Tibial nerve (tissue), 4 donors: ENCODE measurements around the gene CLASP1. TPM values are rescaled to one million over a fixed set of nuclear protein-coding genes. Genes with fewer than 3 reads are reported as not detected.
"Not testable (repeated sequence)": the region's sequence is repeated elsewhere in the genome, so short reads cannot be mapped to it uniquely, and the experiment has no call there.

Source experiments
- DNase-seq, 2 donors: peaks; one replicate each; pipeline ENCODE4 v3.0.0-alpha.2; 2019; ENCODE audit warnings: low spot score in 2 of 2
- H3K27ac ChIP-seq, 4 donors: fragments of 200-600 bp; sonication (generic) in 3 of 4; one replicate each; pipeline ENCODE4 v1.5.1; 2017 to 2019; ENCODE audit warnings: mild to moderate bottlenecking in 1 of 4
- H3K27me3 ChIP-seq, 2 donors: fragments of 200-600 bp; sonication (generic) in 1 of 2; one replicate each; pipeline versions ENCODE4 v1.5.1 to v1.6.0; 2017 to 2019
- H3K36me3 ChIP-seq, 3 donors: fragments of 200-600 bp; sonication (generic); one replicate each; pipeline ENCODE4 v1.5.1; 2018 to 2019
- H3K4me1 ChIP-seq, 4 donors: fragments of 200-600 bp; sonication (generic) in 3 of 4; one replicate each; pipeline ENCODE4 v1.5.1; 2017 to 2019
- H3K4me3 ChIP-seq, 4 donors: fragments of 200-600 bp; sonication (generic) in 3 of 4; one replicate each; pipeline ENCODE4 v1.5.1; 2017 to 2019; ENCODE audit warnings: mild to moderate bottlenecking in 1 of 4, moderate library complexity in 1 of 4
- H3K9me3 ChIP-seq, 4 donors: fragments of 200-600 bp; sonication (generic) in 3 of 4; one replicate each; pipeline ENCODE4 v1.5.1; 2017 to 2019
- EP300 ChIP-seq, 2 donors: sonication (generic); formaldehyde crosslinking; IDR thresholded peaks; one replicate each; pipeline ENCODE4 v1.6.1; 2017; ENCODE audit warnings: antibody characterized with exemption in 2 of 2, mild to moderate bottlenecking in 1 of 2
- POLR2A ChIP-seq, 2 donors: fragments of 450-650 bp; IDR thresholded peaks; one replicate each; pipeline ENCODE4 v1.6.1; 2017; ENCODE audit warnings: antibody characterized with exemption in 2 of 2, mild to moderate bottlenecking in 2 of 2, moderate library complexity in 2 of 2
- WGBS, 2 donors: methylation state at CpG; one replicate each; pipeline ENCODE4 v1.1.5; 2018; 5-methylcytosine and 5-hydroxymethylcytosine counted together
- total RNA-seq, 4 donors: library from RNA; depleted of rRNA; stranded (reverse); fragments of >200 nt; gene quantifications; one replicate each; pipeline ENCODE4 v1.1.0, GENCODE V29; 2016
- TF ChIP-seq, protein P1 (sequence below), 5 experiments: fragments of 200-600 bp in 3 of 5; fragments of 450-650 bp in 2 of 5; sonication (generic) in 3 of 5; IDR thresholded peaks; one replicate each; pipeline ENCODE4 v1.5.1; 2016 to 2019; ENCODE audit warnings: antibody characterized with exemption in 5 of 5, mild to moderate bottlenecking in 3 of 5, moderate library complexity in 2 of 5

Gene CLASP1
- total RNA-seq, 4 donors from 2014 or later, result 72.8 to 164 (median 88.6) TPM

DNA sequence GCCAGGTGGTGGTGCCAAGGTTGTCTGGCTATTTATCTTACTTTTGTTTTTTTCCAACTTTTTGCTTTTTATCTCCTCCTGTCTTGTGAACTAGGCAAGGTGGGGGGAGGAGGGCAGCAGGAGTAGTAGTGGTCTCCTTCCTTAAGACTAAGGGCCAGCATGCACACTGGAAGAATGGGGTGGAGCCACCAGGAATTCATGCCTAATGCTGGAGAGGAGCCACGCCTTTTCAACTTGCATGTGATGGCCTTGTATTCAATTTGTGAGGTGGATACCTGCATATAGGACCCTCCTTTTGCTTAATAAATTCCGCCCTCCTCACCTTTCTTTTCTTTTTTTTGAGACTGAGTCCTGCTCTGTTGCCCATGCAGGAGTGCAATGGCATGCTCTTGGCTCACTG is 37.6 kb upstream of the CLASP1 start:
- TF ChIP-seq, protein P1, sequence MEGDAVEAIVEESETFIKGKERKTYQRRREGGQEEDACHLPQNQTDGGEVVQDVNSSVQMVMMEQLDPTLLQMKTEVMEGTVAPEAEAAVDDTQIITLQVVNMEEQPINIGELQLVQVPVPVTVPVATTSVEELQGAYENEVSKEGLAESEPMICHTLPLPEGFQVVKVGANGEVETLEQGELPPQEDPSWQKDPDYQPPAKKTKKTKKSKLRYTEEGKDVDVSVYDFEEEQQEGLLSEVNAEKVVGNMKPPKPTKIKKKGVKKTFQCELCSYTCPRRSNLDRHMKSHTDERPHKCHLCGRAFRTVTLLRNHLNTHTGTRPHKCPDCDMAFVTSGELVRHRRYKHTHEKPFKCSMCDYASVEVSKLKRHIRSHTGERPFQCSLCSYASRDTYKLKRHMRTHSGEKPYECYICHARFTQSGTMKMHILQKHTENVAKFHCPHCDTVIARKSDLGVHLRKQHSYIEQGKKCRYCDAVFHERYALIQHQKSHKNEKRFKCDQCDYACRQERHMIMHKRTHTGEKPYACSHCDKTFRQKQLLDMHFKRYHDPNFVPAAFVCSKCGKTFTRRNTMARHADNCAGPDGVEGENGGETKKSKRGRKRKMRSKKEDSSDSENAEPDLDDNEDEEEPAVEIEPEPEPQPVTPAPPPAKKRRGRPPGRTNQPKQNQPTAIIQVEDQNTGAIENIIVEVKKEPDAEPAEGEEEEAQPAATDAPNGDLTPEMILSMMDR (IDR thresholded peaks at IDR 0.05), result no peak
- TF ChIP-seq EP300 (IDR thresholded peaks at IDR 0.05) (no peak), POLR2A (IDR thresholded peaks at IDR 0.05) (no peak)
- H3K4me3 ChIP-seq, result no peak overlapping the region
- DNase-seq, result no peak
- whole genome bisulfite sequencing, 2 donors, result 88 to 98% methylated on average over 2 of the region's 2 CpGs
- no peak overlapping the region for H3K27ac ChIP-seq
- no peaks in the 10 kb centered on the region for H3K27me3 ChIP-seq
- H3K4me1 ChIP-seq, result peaks cover 0 to 8% (median 0%) of the 10 kb centered on the region in 4 donors
- peaks cover 0 to 21% (median 6%) of the 10 kb centered on the region in 4 donors for H3K9me3 ChIP-seq
- no peaks in the 10 kb centered on the region for H3K36me3 ChIP-seq

DNA sequence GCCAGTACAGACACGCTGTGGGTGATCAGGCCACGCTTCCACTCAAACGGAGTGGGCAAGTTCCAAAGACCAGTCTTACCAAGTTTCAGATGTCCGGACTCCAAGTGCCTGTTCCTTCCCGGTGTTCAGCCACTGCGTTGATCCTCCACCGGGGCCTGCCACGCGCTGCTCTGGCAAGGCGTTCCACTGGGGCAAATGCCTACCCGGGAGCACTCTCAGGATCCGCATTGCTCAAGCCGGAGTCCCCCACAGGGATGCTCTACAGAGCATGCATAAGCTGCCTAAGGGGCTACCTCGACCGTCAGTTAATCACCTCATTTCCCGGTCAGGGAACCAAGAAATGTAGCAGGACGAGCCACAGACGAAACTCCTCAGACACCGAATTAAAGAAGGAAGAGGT is 37.0 kb upstream of the CLASP1 start:
- Histone ChIP-seq H3K27ac (no peak overlapping the region), H3K9me3 (peaks cover 0 to 27% (median 6%) of the 10 kb centered on the region in 4 donors), H3K4me1 (peaks cover 0 to 8% (median 0%) of the 10 kb centered on the region in 4 donors), H3K36me3 (no peaks in the 10 kb centered on the region), H3K4me3 (no peak overlapping the region), H3K27me3 (no peaks in the 10 kb centered on the region)
- TF ChIP-seq EP300 (IDR thresholded peaks at IDR 0.05) (no peak), POLR2A (IDR thresholded peaks at IDR 0.05) (no peak)
- TF ChIP-seq, protein P1 (IDR thresholded peaks at IDR 0.05), result no peak
- DNase-seq, result no peak
- 85 to 87% methylated on average over 19 of the region's 19 CpGs for WGBS, 2 donors

DNA sequence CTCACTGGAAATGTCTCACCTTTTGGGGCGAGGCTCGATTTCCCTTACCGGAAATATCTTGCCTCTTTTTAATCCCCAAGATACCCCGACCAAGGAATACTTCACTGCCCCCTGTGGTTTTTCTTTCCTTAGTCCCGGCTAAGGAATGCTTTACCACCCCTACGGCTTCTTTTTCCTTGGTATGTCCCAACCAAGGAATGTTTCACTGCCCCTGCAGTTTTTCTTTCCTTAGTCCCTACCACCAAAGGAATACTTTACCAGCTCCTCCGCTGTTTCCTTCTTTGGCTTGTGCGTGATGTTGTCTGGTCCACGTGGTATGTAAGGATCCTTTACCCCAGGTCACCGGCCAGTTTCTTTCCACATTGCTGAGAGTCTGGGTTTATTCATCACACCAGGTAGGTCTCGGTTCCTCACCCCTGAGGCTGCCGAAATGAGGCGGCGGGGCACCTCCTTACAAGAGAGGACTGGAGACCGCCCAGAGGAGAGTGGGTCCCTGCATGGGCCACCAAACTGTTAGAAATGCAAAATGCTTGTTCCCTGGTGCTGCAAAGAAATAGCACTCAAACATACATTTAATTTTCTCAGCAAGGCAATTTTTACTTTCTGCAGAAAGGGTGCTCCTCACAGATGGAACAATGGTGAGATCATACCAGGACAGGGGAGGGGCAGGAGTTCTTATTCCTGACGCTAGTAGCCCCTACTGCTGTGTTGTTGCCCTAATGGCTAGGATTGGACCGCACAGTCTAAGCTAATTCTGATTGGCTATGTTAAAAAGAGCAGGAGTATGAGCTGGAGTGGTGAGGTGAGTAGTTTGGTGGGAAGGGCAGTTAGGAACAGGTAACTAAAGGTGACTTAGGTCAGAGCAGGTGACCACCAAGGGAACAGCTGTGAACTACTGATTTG is 33.4 kb upstream of the CLASP1 start:
- DNase-seq, result no peak

DNA sequence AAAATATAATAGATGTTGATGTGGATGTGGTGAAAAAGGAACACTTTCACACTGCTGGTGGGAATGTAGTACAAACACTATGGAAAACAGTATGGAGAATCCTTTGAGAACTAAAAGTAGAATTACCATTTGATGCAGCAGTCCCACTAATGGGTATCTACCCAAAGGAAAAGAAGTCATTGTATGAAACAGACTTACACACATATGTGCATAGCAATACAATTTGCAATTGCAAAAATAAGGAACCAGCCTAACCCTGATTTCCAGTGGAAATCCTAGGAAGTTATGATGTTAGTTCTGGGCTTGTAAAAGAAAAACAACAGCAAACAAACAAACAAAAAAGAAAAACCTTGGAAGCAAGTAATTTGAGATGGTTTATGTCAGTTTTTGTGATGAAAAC is 28.6 kb upstream of the CLASP1 start:
- H3K4me3 ChIP-seq, result no peak overlapping the region

More for the DNA sequence above, 33.4 kb upstream of the CLASP1 start:
- Histone ChIP-seq H3K27ac (no peak overlapping the region), H3K4me1 (no peaks in the 10 kb centered on the region), H3K4me3 (no peak overlapping the region), H3K27me3 (no peaks in the 10 kb centered on the region), H3K36me3 (no peaks in the 10 kb centered on the region), H3K9me3 (peaks cover 0 to 61% (median 8%) of the 10 kb centered on the region in 4 donors)
- TF ChIP-seq, protein P1 (IDR thresholded peaks at IDR 0.05), result no peak
- TF ChIP-seq EP300 (IDR thresholded peaks at IDR 0.05) (no peak), POLR2A (IDR thresholded peaks at IDR 0.05) (no peak)
- WGBS, 2 donors, result 94 to 96% methylated on average over 17 of the region's 17 CpGs

DNA sequence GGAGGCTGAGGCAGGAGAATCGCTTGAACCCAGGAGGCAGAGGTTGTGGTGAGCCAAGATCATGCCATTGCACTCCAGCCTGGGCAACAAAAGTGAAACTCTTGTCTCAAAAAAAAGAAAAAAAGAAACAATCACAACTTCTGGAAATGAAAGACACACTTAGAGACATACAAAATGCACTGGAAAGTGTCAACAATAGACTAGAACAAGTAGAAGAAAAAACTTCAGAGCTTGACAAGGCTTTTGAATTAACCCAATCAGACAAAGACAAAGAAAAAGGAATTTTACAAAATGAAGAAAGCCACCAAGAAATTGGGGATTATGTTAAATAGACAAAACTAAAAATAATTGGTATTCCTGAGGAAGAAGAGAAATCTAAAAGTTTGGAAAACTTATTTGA is 22.4 kb upstream of the CLASP1 start:
- H3K4me3 ChIP-seq, H3K27ac ChIP-seq, H3K4me1 ChIP-seq, DNase-seq, H3K27me3 ChIP-seq, H3K36me3 ChIP-seq: not testable (repeated sequence)
- peaks cover 0 to 45% (median 0%) of the 10 kb centered on the region in 4 donors for H3K9me3 ChIP-seq
- WGBS, 2 donors, result 100% methylated on average over 1 of the region's 1 CpG

More for the DNA sequence above, 28.6 kb upstream of the CLASP1 start:
- H3K27me3 ChIP-seq, result no peaks in the 10 kb centered on the region
- no peak overlapping the region for H3K27ac ChIP-seq
- H3K36me3 ChIP-seq, result no peaks in the 10 kb centered on the region
- H3K4me1 ChIP-seq, result no peaks in the 10 kb centered on the region
- TF ChIP-seq EP300 (IDR thresholded peaks at IDR 0.05) (no peak), POLR2A (IDR thresholded peaks at IDR 0.05) (no peak)
- TF ChIP-seq, protein P1 (IDR thresholded peaks at IDR 0.05), result no peak
- H3K9me3 ChIP-seq, result peaks cover 0 to 95% (median 6%) of the 10 kb centered on the region in 4 donors
- no peak for DNase-seq
